ENCODE measurements around the gene ALDOB.
"Not testable (repeated sequence)": the region's sequence is repeated elsewhere in the genome, so short reads cannot be mapped to it uniquely, and the experiment has no call there.

ALDOB gene

DNA sequence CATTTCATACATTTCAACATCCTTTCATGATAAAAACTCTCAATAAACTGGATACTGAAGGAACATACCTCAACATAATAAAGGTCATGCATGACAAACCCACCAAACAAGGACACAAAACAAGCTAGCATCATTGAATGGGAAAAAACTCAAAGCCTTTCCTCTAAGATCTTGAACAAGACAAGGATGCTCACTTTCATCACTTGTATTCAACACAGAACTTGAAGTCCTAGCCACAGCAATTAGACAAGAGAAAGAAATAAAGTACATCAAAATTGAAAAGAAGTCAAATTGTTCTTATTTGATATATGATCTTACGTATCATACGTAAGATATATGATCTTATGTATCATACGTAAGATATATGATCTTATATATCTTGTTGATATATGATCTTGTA lies 42.4 kb downstream of the ALDOB start:
- TF ChIP-seq, protein P1, sequence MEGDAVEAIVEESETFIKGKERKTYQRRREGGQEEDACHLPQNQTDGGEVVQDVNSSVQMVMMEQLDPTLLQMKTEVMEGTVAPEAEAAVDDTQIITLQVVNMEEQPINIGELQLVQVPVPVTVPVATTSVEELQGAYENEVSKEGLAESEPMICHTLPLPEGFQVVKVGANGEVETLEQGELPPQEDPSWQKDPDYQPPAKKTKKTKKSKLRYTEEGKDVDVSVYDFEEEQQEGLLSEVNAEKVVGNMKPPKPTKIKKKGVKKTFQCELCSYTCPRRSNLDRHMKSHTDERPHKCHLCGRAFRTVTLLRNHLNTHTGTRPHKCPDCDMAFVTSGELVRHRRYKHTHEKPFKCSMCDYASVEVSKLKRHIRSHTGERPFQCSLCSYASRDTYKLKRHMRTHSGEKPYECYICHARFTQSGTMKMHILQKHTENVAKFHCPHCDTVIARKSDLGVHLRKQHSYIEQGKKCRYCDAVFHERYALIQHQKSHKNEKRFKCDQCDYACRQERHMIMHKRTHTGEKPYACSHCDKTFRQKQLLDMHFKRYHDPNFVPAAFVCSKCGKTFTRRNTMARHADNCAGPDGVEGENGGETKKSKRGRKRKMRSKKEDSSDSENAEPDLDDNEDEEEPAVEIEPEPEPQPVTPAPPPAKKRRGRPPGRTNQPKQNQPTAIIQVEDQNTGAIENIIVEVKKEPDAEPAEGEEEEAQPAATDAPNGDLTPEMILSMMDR (IDR thresholded peaks at IDR 0.05; ENCODE audit: borderline replicate concordance, control extremely low read depth, extremely low read depth, insufficient read depth, missing control alignments), result no peak
- in situ Hi-C loops (cut with MboI; ENCODE audit: low sequenced_read_pairs, unreplicated experiment), result no loop called here
- DNase-seq (ENCODE audit: low spot score), result no peak

DNA sequence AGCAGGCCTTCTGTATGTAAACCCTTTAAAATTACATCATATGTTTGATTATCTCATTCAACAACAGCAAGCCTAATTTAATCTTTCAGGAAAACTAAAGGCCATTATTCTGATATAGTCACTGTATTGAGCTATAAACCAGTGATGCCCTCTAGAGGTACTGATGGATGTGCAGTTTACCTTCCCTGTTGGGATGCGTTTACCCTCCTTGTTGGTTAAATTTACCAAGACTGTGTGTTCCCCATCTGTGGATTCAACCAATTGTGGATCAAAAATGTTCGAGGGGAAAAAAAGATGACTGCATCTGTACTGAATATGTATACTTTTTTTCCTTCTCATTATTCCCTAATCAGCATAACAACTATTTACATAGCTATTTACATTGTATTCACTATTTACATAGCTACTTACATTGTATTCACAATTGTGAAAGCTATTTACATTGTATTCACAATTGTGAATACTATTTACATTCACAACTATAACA lies 47.0 kb downstream of the ALDOB start:
- no peak for DNase-seq (ENCODE audit: low spot score)
- TF ChIP-seq, protein P1 (IDR thresholded peaks at IDR 0.05; ENCODE audit: borderline replicate concordance, control extremely low read depth, extremely low read depth, insufficient read depth, missing control alignments), result no peak
- in situ Hi-C loops (cut with MboI; ENCODE audit: low sequenced_read_pairs, unreplicated experiment), result no loop called here

DNA sequence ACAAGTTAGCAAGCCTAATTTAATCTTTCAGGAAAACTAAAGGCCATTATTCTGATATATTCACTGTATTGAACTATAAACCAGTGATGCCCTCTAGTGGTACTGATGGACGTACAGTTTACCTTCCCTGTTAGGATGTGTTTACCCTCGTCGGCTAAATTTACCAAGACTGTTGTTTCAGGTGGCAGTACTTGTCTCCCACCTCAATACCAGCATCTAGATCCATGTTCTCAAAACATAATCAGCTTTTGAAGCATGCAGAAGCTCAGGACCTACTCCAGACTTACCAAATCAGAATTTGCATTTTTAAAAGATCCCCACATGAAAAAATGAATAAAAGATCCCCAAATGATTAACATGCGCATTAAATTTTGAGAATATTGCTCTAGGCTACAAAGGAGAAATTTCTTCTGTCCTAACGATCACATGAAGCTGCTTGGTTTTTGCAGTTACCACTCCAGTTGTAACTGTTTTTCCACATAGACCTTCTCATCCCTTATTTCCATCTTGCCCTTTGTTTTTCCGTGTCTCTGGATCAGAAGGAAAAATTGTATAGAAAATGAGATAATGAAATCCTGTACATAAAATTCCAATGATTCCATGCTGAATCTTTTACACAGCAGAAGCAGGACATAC lies 47.6 kb downstream of the ALDOB start:
- in situ Hi-C loops (cut with MboI; ENCODE audit: low sequenced_read_pairs, unreplicated experiment), result no loop called here
- TF ChIP-seq, protein P1 (IDR thresholded peaks at IDR 0.05; ENCODE audit: borderline replicate concordance, control extremely low read depth, extremely low read depth, insufficient read depth, missing control alignments), result peak; percentile 35

DNA sequence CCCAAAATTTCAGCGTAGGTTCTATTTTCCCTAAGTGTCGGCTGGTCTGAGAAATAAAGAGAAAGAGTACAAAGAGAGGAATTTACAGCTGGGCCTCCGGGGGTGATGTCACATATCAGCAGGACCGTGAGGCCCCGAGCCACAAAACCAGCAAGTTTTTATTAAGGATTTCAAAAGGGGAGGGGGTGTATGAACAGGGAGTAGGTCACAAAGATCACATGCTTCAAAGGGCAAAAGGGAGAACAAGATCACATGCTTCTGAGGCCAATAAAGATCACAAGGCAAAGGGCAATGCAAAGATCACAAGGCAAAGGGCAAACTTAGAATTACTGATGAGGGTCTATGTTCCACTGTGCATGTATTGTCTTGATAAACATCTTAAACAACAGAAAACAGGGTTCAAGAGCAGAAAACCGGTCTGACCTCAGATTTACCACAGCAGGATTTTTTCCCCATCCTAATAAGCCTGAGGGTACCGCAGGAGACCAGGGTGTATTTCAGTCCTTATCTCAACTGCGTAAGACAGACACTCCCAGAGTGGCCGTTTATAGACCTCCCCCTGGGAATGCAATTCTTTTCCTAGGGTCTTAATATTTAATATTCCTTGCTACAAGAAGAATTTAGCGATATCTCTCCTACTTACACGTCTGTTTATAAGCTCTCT lies 50.6 kb downstream of the ALDOB start, which contains the start of gene BAAT:
Gene BAAT (minus strand): TSS at position 134 of the 664 bp plus-strand sequence. CDS start 13,602 bp downstream, outside the sequence.
- DNase-seq (ENCODE audit: low spot score); in situ Hi-C loops (cut with MboI; ENCODE audit: low sequenced_read_pairs, unreplicated experiment): not testable (repeated sequence)

More for the DNA sequence above, 47.6 kb downstream of the ALDOB start:
- no peak for DNase-seq (ENCODE audit: low spot score)

DNA sequence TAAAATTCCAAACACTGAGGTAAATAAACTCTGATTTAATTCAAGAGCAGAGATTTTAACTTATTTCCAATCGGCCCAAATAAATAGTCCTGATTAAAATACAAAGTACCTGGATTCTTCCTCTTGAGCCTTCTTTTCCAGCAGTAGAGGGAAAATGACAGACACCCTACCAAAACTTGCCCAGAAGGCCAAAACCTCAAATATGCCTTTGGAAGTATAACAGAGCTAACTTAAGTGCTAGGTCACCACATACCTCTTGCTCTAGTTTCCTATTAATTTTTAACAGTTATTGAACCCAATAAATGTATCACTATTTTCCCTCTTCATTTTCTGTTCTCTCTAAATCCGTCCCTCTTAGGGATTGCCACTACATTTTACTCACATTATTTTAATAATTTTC lies 52.2 kb downstream of the ALDOB start:
- TF ChIP-seq, protein P1 (IDR thresholded peaks at IDR 0.05; ENCODE audit: borderline replicate concordance, control extremely low read depth, extremely low read depth, insufficient read depth, missing control alignments), result no peak
- in situ Hi-C loops (cut with MboI; ENCODE audit: low sequenced_read_pairs, unreplicated experiment), result no loop called here
- DNase-seq (ENCODE audit: low spot score), result no peak

DNA sequence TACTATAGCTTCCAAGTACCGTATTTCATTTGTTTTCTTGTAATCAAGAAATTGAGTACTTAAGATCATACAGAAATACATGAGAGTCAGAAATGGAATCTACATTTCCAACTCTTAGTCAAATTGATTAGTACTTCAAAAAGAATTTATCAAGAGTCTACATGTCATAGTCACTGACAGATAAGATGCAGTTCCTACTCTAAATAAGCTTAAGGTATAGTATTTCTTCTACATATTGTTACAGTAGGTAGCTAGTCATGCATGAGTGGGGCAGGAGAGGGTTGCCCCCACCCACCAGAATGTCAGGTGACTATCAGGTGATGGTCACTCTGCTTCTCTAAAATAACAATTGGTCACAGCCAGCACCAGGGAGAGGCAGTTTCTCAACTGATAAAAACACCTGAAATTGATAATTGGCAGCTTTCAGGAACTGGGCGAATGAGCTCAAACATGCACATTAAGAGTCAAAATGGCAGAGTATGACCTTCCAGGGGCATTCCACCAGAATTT lies 53.7 kb downstream of the ALDOB start:
- TF ChIP-seq, protein P1 (IDR thresholded peaks at IDR 0.05; ENCODE audit: borderline replicate concordance, control extremely low read depth, extremely low read depth, insufficient read depth, missing control alignments), result no peak
- in situ Hi-C loops (cut with MboI; ENCODE audit: low sequenced_read_pairs, unreplicated experiment), result no loop called here
- DNase-seq (ENCODE audit: low spot score), result no peak

DNA sequence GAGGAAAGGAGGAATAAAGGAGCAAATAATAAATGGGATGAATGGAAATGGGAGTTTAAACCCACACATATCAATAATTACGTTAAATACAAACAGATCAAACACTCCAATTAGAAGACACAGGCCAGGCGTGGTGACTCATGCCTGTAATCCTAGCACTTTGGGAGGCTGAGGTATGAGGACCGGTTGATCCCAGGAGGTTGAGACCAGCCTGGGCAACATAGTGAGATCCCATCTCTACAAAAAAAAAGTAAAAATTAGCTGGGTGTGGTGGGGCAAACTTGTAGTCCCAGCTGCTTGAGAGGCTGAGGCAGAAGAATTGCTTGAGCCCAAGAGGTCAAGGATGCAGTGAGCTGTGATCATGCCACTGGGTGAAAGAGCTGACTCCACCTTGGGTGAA lies 54.5 kb downstream of the ALDOB start:
- DNase-seq (ENCODE audit: low spot score), result no peak
- in situ Hi-C loops (cut with MboI; ENCODE audit: low sequenced_read_pairs, unreplicated experiment), result no loop called here
- TF ChIP-seq, protein P1 (IDR thresholded peaks at IDR 0.05; ENCODE audit: borderline replicate concordance, control extremely low read depth, extremely low read depth, insufficient read depth, missing control alignments), result no peak
